A673 (cell line): Measurements from ENCODE around the gene PHB1. TPM values are rescaled to one million over a fixed set of nuclear protein-coding genes. Genes with fewer than 3 reads are reported as not detected.

Source experiments
- BruUV-seq: library from RNA; stranded (reverse); fragments of 400-500 nt; replicated peaks from 2 replicates; lab custom pipeline; 2021; lab: Mats Ljungman, UMichigan
- CTCF ChIA-PET: fragments of 300-600 bp; sonication (Branson Sonifier 250); formaldehyde crosslinking; loops from one replicate; lab custom pipeline; 2022; ENCODE audit warnings: antibody characterized with exemption; lab: Charles Lee
- POLR2A ChIA-PET: fragments of 300-600 bp; sonication (Branson Sonifier 250); formaldehyde crosslinking; loops from one replicate; lab custom pipeline; 2022; ENCODE audit warnings: antibody characterized with exemption; ENCODE audit not compliant: low non-redundant PET; lab: Charles Lee
- DNase-seq: peaks from one replicate; pipeline ENCODE4 v3.0.0-alpha.2; 2015; ENCODE audit warnings: low spot score
- H3K27ac ChIP-seq: fragments of 200-600 bp; sonication (generic); 2 replicates; pipeline ENCODE4 v1.5.1; 2016; ENCODE audit warnings: mixed run types, low read depth, mild to moderate bottlenecking, mixed read lengths, antibody characterized with exemption, low read length; ENCODE audit not compliant: poor library complexity, severe bottlenecking
- H3K27me3 ChIP-seq: fragments of 200-600 bp; sonication (generic); replicated peaks from 2 replicates; pipeline ENCODE4 v1.6.1; 2017; ENCODE audit warnings: mixed run types, low read depth, mild to moderate bottlenecking, mixed read lengths, antibody characterized with exemption, low read length; ENCODE audit not compliant: insufficient read depth, poor library complexity
- H3K36me3 ChIP-seq: fragments of 200-600 bp; sonication (generic); 2 replicates; pipeline ENCODE4 v1.6.1; 2016; ENCODE audit warnings: mixed run types, mild to moderate bottlenecking, mixed read lengths, antibody characterized with exemption, low read length; ENCODE audit not compliant: insufficient read depth, poor library complexity, severe bottlenecking
- H3K4me1 ChIP-seq: fragments of 200-600 bp; sonication (generic); 2 replicates; pipeline ENCODE4 v1.6.1; 2017; ENCODE audit warnings: mixed run types, mild to moderate bottlenecking, mixed read lengths, antibody characterized with exemption, low read length; ENCODE audit not compliant: insufficient read depth, poor library complexity, severe bottlenecking
- H3K4me3 ChIP-seq: fragments of 200-600 bp; sonication (generic); 2 replicates; pipeline ENCODE4 v1.5.1; 2016; ENCODE audit warnings: low read depth, mixed run types, mild to moderate bottlenecking, mixed read lengths, low read length; ENCODE audit not compliant: poor library complexity, severe bottlenecking
- H3K9me3 ChIP-seq: fragments of 200-600 bp; sonication (generic); 2 replicates; pipeline ENCODE4 v1.6.1; 2016; ENCODE audit warnings: mixed run types, low read depth, mild to moderate bottlenecking, mixed read lengths, antibody characterized with exemption, low read length; ENCODE audit not compliant: poor library complexity, severe bottlenecking
- CTCF ChIP-seq: fragments of 300-800, 200-600 bp; sonication (generic); conservative IDR thresholded peaks from 2 replicates; pipeline ENCODE4 v1.5.1; 2017; ENCODE audit warnings: low read depth, mild to moderate bottlenecking, antibody characterized with exemption, low read length, moderate library complexity, mixed read lengths
- EZH2 ChIP-seq: fragments of 200-600 bp; sonication (generic); IDR thresholded peaks from 2 replicates; pipeline ENCODE4 v1.6.1; 2017; ENCODE audit warnings: borderline replicate concordance, low read depth, mild to moderate bottlenecking, mixed read lengths, antibody characterized with exemption, low read length; ENCODE audit not compliant: poor library complexity, severe bottlenecking
- intact Hi-C: fragments of 100-400 bp; cut with micrococcal nuclease; formaldehyde crosslinking; loops from one replicate; pipeline ENCODE4 v1.10.0; 2022; ENCODE audit not compliant: unreplicated experiment
- total RNA-seq: library from RNA; stranded (reverse); gene quantifications from 2 replicates; pipeline ENCODE4 v1.2.3, GENCODE V29; 2021

Gene PHB1
- total RNA-seq, 1 experiment from 2014 or later = 451 TPM

GRCh38 chr17:49372425-49372824, 42.3 kb downstream of the PHB1 start:
- no peak for DNase-seq
- intact Hi-C loops = no loop called here
- H3K9me3 ChIP-seq = no peaks in the 10 kb centered on the region
- POLR2A ChIA-PET = no interaction called here
- no peak overlapping the region for H3K4me3 ChIP-seq
- H3K27ac ChIP-seq = no peak overlapping the region
- no TSS peak for BruUV-seq
- H3K36me3 ChIP-seq = no peaks in the 10 kb centered on the region
- no peaks in the 10 kb centered on the region for H3K27me3 ChIP-seq
- CTCF ChIA-PET = no interaction called here
- TF ChIP-seq CTCF (no peak), EZH2 (no peak)
- H3K4me1 ChIP-seq = no peaks in the 10 kb centered on the region

DNA sequence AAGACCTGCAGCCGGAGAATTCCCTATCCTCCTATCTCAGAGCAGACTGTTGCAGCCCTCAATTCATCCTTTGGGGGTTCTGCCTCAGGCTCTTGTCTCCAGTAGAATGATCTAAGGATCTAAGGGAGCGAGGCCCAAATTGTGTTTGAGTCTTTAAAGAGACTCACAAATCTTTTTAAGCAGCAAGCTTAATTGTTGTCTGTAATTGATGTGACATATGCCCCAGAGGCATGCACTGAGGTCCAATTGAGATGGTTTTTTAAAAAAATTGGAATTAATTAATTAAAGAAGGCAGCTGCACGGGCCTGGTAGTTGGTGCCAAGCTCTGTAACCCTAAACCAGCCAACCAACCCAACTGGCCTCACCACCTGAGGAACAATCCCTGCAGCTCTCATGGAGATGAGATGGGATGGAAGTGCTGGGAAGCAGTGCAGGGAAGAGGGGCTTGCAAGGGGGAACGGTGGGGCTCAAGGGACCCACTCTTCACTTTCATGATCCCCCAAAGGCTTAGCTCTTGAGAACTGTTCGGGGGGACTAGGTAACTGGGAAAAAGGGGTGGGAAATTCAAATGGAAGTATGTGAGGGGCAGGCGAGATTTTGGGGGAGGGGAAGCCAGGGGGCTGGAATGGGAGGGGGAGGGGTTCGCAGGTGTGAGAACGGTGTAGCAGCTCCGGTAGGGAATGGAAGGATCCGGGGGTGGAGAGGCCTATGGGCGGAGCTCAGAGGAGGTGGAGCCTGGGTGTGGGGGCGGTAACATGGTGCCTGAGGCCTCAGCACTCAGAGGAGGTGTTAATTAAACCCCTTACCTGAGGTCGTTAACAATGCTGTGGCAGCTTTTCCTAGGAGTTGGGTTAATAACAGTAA, 43.5 kb downstream of the PHB1 start:
- BruUV-seq = no TSS peak
- Histone ChIP-seq H3K9me3 (no peaks in the 10 kb centered on the region), H3K4me1 (no peaks in the 10 kb centered on the region), H3K36me3 (no peaks in the 10 kb centered on the region), H3K27ac (no peak overlapping the region), H3K4me3 (no peak overlapping the region), H3K27me3 (no peaks in the 10 kb centered on the region)
- intact Hi-C loops = no loop called here
- TF ChIP-seq CTCF (no peak), EZH2 (no peak)
- DNase-seq = no peak
- ChIA-PET CTCF (interaction anchor here (0.6 kb wide), 1 partner anchor 980 kb away, joined by 3 read pairs; no protein-coding TSS in a partner anchor), POLR2A (no interaction called here)

GRCh38 chr17:49369760-49370159, 44.9 kb downstream of the PHB1 start:
- H3K9me3 ChIP-seq = no peaks in the 10 kb centered on the region
- H3K27ac ChIP-seq = no peak overlapping the region
- ChIA-PET POLR2A (no interaction called here), CTCF (no interaction called here)
- TF ChIP-seq CTCF = no peak
- TF ChIP-seq EZH2 = no peak
- H3K36me3 ChIP-seq = no peaks in the 10 kb centered on the region
- intact Hi-C loops = no loop called here
- H3K4me1 ChIP-seq = no peaks in the 10 kb centered on the region
- no peak overlapping the region for H3K4me3 ChIP-seq
- no peaks in the 10 kb centered on the region for H3K27me3 ChIP-seq
- DNase-seq = no peak
- BruUV-seq = no TSS peak
